ENCODE results near the gene GNB1. TPM values are rescaled to one million over a fixed set of nuclear protein-coding genes. Genes with fewer than 3 reads are reported as not detected.
A peak's percentile ranks its signal among the peaks of the same experiment; 100 is the strongest.

The GNB1 gene
- total RNA-seq, 4 donors from 2014 or later: 112 to 266 (median 236) TPM

GRCh38 chr1:1900883-1901640 is 10.2 kb upstream of the GNB1 start:
- no peak overlapping the region for H3K4me3 ChIP-seq
- peaks cover 0 to 28% (median 1%) of the 10 kb centered on the region in 4 donors for H3K4me1 ChIP-seq
- DNase-seq: peak in 1 of 3 donors; percentile 61
- H3K27me3 ChIP-seq: no peaks in the 10 kb centered on the region
- H3K36me3 ChIP-seq: no peaks in the 10 kb centered on the region
- no peaks in the 10 kb centered on the region for H3K9me3 ChIP-seq
- H3K27ac ChIP-seq: peak overlapping the region in 1 of 4 donors; percentile 25
- TF ChIP-seq POLR2A (IDR thresholded peaks at IDR 0.05) (no peak), CTCF (IDR thresholded peaks at IDR 0.05) (no peak)

GRCh38 chr1:1899967-1900327 is 9.1 kb upstream of the GNB1 start:
- Histone ChIP-seq H3K27ac (no peak overlapping the region), H3K9me3 (no peaks in the 10 kb centered on the region), H3K4me3 (no peak overlapping the region), H3K4me1 (peaks cover 8 to 36% (median 11%) of the 10 kb centered on the region in 4 donors), H3K36me3 (no peaks in the 10 kb centered on the region), H3K27me3 (no peaks in the 10 kb centered on the region)
- TF ChIP-seq CTCF (IDR thresholded peaks at IDR 0.05) (no peak), POLR2A (IDR thresholded peaks at IDR 0.05) (no peak)
- no peak for DNase-seq

GRCh38 chr1:1899266-1899966 is 8.5 kb upstream of the GNB1 start:
- Histone ChIP-seq H3K9me3 (no peaks in the 10 kb centered on the region), H3K27ac (no peak overlapping the region), H3K36me3 (no peaks in the 10 kb centered on the region), H3K4me1 (peaks cover 8 to 40% (median 16%) of the 10 kb centered on the region in 4 donors), H3K4me3 (no peak overlapping the region), H3K27me3 (no peaks in the 10 kb centered on the region)
- no peak for DNase-seq
- TF ChIP-seq POLR2A (IDR thresholded peaks at IDR 0.05) (no peak), CTCF (IDR thresholded peaks at IDR 0.05) (no peak)

GRCh38 chr1:1898246-1898933 is 7.5 kb upstream of the GNB1 start:
- Histone ChIP-seq H3K4me1 (peaks cover 8 to 48% (median 19%) of the 10 kb centered on the region in 4 donors), H3K4me3 (no peak overlapping the region), H3K9me3 (no peaks in the 10 kb centered on the region), H3K36me3 (no peaks in the 10 kb centered on the region), H3K27ac (no peak overlapping the region), H3K27me3 (no peaks in the 10 kb centered on the region)
- TF ChIP-seq POLR2A (IDR thresholded peaks at IDR 0.05) (no peak), CTCF (IDR thresholded peaks at IDR 0.05) (no peak)
- no peak for DNase-seq

GRCh38 chr1:1895456-1896336 is 4.8 kb upstream of the GNB1 start:
- no peak for TF ChIP-seq CTCF (IDR thresholded peaks at IDR 0.05)
- TF ChIP-seq POLR2A (IDR thresholded peaks at IDR 0.05): no peak
- Histone ChIP-seq H3K9me3 (no peaks in the 10 kb centered on the region), H3K36me3 (no peaks in the 10 kb centered on the region), H3K27me3 (no peaks in the 10 kb centered on the region), H3K4me3 (no peak overlapping the region), H3K4me1 (peaks cover 8 to 55% (median 30%) of the 10 kb centered on the region in 4 donors), H3K27ac (peak overlapping the region; percentile 17 to 99 (median 81))
- peak in 1 of 3 donors; percentile 41 for DNase-seq
